Epidermal melanocyte (primary cell): ENCODE measurements around the gene TCF4.
"Not testable (repeated sequence)": the region's sequence is repeated elsewhere in the genome, so short reads cannot be mapped to it uniquely, and the experiment has no call there.

ENCODE experiments used
- DNase-seq: peaks from one replicate; pipeline ENCODE4 v3.0.0; 2011; ENCODE audit warnings: low spot score; ENCODE audit not compliant: insufficient read length

Gene TCF4

DNA sequence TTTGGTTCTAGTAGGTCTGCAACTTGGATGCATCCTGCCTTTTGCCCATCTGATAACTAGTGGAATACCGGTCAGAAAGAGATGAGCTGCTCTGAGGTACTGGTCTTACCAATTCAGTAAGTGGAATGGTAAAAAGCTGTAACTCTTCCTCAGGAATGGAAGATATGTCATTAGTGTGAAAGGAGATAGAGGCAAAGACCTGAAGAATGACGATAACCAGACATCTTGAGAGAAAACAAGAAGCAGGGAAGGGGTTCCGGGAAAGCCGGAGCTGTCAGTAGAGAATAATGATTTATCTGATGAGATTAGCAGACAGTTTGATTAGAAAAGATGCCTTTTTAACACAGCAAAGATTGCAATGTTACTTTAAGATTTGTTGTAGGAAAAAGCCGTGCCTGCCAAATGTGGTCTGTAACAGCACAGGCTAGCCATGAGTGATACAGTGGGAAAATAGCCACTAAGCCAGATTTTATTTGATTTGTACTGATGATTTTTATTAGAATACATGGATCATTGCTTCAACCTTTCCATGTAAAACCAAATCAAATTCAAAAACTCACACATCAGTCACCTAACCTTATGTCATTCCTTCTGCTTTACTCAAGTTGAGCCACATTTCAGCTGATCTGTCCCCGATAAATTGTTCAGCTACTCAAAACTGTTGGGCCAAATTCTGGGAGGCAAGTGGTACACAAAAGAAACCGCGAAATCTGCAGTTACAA is 110.0 kb downstream of the TCF4 start:
- DNase-seq = no peak

DNA sequence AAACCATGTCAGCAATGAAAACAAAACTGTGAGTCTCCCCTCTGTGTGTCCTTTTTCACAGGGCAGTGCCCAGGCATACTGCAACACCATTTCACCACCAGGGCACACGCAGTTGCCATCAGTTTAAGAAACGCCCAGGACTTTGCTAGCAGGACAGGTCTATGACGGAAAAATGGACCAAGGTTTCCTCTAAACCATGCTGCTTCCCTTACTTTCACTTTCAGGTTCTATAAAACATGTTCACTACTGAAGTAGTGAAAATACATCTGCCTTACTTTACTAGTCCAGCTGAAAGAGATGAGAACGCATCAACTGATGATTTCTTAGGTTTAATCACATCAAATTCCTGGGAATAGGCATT is 110.5 kb downstream of the TCF4 start:
- DNase-seq = no peak

DNA sequence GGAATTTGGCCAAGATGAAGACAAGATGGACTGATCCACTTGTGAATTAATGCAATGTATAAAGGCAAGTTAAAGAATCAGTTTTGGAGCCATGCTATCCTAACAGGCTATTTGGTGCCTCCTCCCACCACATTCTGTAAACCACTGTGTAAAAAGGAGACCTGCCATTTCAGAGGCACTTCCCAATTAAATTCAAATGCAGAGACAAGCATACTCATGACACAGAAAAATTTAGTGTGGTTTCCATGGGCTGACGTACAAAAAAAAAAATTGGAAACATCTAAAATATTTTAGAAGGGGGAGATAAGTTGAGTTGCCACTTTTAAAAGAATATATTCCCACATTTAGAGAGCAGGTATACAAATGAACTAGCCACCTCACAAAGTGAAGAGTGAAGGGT is 112.1 kb downstream of the TCF4 start:
- no peak for DNase-seq

DNA sequence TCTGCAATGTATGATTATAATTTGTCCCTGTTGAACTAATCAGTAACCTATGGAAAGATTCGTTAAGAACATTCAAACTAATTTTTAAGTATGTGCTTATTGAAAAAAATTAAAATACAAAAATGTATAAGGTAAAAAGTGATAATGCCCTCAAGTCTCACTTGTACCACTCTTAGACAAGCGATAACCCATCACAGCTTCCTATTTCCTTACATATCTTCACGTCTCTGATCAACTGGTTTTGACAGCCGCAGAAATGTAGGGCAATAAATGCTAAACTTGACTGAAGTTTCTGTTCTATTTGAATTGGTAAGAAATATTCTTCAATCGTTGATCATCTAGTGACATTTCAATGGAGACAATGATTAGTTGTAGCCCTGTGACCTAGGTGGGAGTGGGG is 112.5 kb downstream of the TCF4 start:
- no peak for DNase-seq

DNA sequence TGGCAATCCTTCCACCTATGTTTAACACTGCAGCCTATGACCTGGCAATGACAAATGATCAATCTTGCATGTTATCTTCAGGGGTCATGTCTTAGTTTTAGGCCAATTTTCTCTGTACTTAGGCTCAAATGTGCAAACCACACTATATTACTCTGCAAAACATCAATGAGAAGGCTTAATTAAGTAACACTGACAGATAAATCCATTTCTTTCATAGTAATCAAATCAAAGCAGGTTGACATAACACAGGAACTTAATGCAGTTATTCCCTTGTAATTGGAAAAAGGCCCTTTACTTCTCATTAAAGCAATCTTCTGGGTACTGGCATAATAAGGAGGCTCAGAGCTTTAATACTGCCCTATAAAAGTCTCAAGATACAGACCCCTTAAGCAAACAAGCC is 114.4 kb downstream of the TCF4 start:
- DNase-seq = no peak

DNA sequence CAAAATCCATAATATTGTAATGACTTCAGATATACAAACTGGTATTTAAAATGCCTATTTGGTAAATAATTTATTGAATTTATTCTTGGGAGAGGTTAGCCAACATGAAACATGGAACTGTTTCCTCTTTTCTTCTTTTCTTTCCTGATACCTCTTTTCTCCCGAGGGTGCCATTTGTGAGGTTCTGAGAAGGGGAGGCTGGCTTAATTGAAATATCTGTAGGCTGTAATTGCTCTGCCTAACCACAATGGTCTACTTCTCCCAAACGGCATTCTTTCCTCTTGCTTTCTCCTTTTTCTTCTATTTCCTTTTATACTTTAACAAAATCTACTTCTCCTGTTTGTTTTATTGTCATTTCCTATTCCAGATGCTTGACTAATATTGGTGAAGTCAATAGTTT is 114.9 kb downstream of the TCF4 start:
- DNase-seq = no peak

DNA sequence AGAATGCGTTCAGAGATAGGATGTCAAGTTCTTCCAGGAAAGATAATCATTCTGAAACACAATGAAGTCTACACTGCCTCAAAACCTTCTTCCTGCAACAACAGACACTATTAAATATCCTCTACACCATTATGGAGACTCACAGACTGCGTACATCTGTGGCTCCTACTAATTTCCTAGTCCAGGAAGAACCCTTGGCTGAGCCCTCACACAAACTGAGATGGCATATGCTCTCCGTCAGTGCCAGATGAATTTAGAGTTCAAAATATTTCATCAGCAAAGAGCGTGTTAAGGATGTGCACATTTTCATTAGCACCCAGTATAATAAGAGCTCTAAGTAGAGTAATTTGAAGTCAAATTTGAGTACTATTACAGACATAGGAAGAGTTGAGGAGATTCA is 117.2 kb downstream of the TCF4 start:
- DNase-seq = no peak

DNA sequence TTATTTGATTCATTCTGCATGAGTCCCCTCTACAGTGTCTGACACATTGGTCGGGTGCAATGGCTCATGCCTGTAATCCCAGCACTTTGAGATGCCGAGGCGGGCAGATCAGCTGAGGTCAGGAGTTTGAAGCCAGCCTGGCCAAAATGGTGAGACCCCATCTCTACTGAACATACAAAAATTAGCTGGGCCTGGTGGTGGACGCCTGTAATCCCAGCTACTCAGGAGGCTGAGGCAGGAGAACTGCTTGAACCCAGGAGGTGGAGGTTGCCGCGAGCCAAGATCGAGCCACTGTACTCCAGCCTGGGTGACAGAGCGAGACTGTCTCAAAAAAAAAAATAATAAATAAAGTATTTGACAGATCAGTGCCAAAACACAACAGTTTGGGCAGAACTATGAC is 118.9 kb downstream of the TCF4 start:
- DNase-seq = not testable (repeated sequence)

DNA sequence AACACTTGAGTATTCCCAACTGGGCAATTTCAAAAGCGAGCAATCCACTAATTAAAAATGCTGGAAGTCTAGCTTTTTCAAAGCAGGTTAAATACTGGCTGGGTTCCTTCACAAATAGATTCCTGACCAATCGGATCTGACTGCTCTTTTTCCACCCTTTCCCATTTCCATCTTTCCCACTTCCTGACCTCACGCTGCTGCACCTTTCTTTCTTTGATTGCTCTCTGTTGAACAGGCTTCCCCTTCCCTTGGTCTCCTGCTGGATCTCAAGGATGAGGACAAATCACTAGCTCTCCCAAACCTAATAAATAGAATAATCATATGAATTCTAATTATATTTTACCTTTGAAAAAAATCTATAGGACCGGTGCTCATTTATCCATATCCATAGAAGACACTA is 121.2 kb downstream of the TCF4 start:
- DNase-seq = no peak

DNA sequence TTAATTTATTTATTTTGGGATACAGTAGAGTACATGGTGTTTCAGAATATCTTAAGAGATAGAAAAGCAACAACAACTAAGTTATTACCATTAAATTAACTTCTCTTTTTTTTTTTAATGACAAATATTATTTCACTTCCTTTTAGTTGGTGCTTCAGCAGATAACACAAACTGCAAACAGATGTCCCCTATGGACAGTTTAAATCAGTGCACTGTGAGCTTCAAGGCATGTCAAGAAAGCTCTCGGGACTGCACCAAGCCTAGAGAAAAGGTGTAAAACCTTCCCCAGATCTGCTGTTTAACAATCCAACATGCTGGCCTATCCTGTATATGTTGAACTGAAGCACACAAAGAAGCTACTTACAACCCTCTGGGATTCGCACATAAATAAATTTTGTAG is 122.7 kb downstream of the TCF4 start:
- no peak for DNase-seq

DNA sequence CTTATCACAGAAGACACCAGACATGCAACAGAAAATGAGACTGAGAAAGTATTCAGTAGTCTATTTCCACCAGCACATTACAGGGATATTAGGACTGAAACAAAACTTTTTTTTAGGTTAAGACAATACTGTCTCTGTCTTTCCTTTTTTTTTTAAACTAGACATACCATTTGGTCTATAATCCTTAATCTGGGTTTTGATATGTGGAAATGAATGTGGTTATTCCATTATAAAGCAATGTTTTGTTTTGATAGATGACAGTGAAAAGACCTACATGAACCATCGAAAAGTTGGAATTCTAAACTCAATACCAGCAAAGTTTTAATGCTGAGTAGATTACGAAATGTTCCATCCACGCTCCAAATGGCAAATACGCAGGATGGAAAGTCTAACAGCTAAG is 123.4 kb downstream of the TCF4 start:
- no peak for DNase-seq

DNA sequence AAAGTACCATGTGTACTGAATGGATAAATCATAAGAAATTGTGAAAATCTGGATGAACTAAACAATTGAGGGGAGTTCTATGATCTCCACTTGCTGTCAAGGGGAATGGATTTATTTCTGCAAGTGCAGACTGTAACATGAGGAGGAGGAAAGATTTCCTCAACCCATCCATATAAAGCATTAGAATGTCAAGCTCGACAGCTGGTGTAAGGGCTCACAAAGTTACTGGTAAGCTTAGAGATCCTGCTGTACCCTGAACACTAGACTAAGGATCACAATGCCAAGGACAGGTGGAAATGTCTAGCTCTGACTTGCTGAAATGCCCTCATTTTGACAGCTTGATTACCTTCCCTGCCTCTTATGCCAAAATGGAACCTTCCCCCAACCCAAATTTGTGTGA is 125.3 kb downstream of the TCF4 start:
- no peak for DNase-seq

DNA sequence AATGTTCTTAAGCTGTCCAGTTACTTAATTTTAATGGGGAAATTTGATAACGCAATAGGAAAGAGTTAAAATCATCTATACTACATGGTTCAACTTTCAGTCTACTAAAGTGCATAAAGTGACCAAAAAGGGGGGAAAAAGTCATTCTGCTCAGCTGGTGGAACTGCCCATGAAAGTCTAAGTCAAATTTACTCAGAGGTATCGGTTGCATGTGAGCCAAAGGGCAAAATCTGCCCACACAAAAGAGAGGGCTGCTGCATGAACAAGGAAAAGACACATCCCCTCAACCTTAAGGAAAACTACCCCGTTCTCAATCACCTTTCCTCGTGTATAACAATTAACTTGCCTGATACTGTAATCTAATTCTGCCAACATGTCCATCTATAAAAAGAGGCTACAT is 126.1 kb downstream of the TCF4 start:
- DNase-seq = no peak

DNA sequence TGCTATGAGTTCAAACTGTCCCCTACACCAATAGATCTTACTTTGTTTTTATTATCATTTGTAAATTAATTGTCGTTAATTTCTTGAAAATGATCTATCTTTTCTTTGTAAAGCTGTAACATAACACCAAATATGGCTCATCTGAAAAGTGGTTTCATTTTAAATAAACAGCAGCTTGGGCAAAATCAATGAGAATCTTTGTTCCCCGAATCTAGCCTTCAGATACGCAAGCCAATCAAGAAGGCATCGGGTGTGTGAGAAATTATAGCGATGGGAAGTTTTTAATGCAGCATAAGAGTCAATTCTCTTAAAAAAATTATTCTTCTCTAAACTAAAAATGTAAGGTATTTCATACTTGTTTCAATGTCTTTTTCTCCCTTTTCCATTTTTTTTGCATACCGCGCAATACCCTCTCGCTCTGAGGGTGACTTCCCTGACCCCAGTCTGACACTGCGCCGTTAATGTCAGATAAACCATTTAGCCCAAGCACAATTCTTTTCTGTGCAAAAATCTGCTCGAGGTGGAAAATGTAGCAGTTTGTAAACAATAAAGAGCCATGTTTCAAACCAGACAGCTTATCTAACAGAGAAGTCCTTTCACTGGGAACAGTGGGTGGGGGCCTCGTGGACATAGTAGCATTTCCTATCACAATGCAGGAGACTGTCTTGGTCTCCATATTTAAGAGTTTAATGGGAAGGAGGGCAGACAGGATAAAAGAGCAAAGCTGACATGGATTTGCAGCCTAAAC is 129.4 kb downstream of the TCF4 start:
- peak; percentile 23 for DNase-seq

DNA sequence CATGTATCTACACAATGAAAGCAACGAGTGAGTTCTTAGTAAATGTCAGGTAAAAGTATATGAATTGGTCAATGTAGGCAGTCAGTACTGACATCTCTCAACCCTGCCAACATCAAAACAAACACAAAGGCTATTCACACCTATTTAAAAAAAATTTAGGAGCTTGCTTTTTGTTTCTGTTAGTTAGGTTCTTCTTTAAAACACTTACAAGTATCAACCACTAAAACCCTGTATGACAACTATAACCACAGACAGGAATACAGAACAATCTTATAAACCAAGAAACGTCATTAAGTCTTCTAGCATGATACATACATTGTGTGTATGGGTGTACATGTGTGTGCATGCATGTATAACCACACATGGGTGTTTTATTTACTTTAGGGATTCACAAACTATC is 131.0 kb downstream of the TCF4 start:
- no peak for DNase-seq

DNA sequence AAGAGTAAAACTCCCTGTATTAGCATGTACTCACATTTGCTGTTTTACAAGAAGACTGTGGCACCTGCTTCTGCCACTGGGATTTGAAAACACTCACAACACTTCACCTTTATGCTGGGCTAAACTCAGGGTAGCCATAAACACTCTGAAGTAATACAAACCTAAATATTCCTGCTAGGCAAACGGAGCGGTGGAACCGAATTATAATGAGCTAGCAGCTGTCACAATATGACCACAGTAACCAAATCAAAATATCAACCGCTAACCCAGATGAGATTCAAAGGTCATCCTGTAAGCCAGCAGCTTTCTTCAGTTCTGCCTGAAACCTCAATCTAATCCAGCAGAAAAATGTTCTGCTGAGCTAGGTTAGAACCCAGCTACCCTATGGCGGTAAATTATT is 132.1 kb downstream of the TCF4 start:
- no peak for DNase-seq

DNA sequence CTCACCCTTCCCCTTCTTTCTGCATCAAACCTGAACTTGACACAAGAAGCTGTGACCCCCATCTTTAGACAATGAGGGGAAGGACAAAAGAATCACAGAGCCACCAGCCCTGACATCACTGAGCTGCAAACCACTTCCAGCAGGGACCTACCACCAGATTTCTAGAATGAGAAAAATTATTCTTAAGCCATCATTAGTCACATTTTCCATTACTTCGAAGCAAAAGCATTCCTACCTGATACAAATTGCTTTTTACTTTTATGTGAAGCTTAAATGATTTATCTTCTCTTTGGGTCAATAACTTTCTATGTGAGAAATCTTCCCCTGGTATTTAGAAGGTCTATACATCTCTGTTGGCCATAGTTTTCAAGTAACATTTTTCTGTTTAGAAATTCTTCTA is 134.8 kb downstream of the TCF4 start:
- no peak for DNase-seq

DNA sequence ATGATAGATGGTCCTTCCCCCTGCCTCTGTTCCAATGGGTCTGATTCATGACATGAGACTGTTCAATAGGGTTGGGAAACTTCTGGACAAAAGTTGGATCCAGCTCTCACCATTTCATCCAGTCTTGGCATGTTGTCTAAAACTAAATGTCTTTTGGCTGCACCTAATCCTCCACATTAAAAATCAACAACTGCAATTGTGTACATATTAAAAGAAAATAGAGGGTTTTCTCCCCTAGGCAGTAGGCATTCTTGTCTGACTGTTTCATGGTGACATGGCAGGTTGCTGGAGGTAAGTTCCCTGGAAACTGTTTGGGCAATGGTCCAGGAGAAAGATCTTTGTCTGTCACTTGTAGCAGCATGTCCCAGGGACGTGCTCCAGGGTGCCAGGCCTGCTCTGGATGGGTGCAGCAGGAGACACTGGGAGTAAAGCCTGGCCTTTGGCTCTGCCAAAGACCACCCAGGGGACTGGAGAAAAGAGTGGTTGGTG is 135.8 kb downstream of the TCF4 start:
- no peak for DNase-seq

DNA sequence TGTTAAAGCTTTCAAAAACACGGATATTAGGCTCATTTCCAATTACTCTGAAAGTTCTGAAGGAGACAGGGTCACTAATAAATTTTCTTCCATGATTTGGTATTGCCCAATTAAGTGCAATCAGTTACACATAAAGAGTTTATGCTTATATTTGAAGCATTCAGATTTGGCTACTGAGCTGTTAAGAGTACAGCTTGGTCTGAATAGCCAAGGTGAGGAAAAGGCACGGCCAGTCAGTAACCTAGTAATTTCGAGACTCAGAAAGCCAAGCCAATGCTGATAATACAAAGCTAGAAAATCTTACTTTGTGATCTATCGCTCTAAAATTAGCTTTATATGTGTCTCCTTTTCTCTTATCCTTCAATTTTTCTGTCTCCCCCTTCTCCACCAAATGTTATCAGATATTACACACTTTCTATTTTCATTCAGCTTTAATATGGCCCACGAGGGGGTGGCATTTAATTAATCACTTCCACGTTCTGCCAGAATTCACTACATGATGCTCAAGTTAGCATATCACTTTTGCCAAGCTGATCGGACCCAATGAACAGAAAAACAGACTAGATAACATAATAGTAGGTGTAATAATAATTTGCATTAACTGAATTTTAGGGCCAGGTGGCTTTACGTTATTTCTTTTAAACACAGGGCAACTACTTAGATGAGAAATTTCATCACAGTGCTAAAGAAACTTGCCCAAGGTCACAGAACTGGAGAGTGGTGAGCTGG is 138.4 kb downstream of the TCF4 start:
- no peak for DNase-seq

DNA sequence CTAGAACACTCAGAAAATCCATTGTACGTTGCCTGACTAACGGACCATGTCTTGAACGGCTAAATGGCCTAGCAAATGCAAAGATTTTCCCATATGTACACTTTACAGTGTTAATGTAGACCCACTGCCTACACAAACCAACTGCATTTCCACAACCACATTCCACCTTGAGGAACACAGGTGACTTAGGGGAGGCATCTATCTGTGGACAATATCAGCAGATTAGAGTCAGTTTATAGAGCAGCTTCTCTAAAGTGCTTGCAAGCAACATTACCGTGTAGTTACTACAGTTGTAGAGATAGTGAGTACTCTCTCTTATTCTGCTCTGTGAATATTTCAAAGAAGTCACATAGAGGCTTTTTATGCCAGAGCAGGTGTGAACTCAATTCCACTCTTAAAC is 139.6 kb downstream of the TCF4 start:
- no peak for DNase-seq

DNA sequence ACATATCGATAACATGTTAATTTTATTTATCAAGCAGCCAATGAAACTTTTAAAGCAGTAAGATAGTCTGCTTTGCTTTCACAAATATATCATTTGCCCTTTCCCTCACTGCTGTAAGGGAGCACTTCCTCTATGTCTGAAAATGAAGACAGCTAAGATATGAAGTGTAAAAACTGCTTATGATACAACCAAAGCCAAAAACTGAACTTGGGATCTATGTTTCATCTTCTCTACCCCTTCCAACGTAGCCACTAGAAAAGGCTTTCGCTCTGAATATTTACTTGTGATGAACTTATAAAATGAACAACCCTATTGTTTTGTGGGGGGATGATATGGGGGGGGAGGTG is 140.3 kb downstream of the TCF4 start:
- DNase-seq = no peak

DNA sequence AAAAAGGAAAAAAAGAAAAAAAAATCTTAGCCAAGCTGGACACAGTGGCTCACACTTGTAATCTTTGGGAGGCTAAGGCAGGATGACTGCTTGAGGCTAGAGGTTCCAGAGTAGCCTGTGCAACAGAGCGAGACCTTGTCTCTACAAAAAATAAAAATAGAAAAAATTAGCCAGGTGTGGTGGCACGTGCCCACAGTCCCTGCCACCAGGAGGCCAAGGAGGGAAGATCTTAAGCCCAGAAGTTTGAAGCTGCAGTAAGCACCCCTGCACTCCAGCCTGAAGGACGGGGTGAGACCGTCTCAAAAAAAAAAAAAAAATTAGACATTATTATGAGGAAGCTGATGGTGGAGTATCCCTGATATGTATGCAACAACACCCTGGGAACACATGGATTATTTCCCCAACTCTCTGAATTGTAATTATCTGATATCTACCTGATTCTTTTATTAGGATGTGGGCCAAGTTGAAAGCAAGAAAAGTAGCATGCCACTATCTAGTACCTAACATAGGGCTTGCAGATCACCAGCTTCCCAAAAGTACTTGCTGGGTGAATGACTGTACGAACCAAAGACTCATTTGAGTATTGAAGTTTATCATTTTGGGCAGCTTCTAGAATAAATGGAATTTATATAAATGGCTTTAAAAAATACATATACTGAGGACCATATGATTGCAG is 140.9 kb downstream of the TCF4 start:
- no peak for DNase-seq
